ENCODE data around the gene PGAM2.

Gene PGAM2

DNA sequence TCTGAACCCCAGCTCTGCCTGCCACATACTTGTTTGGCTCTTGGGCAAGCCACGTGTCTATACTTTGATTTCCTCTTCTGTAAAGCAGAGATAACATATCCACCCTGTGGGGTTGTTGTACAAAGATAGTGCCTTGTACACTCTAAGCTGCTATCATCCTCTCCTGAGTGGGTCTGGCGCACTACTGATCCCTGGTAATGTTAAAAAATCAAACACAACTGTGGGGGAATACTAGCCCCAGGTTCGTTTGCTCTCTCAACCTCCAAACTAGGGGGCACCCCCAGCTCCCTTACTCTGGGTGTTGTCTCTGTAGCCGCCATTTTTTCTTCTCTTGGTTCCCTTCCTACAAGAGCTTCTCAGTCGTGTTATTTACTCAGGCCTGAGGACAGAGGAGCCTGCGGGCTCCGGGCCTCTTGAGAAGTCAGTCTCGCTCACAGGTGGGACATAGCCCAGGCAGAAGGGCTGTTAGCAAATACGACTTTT lies 15.9 kb upstream of the PGAM2 start:
- DNase-seq (ENCODE audit: low read depth) = no peak
- no peak for TF ChIP-seq CTCF (conservative IDR thresholded peaks at IDR 0.05; ENCODE audit: low read depth, low read length)
- H3K4me3 ChIP-seq (ENCODE audit: low read depth, low read length) = peak overlapping the region; percentile 87

DNA sequence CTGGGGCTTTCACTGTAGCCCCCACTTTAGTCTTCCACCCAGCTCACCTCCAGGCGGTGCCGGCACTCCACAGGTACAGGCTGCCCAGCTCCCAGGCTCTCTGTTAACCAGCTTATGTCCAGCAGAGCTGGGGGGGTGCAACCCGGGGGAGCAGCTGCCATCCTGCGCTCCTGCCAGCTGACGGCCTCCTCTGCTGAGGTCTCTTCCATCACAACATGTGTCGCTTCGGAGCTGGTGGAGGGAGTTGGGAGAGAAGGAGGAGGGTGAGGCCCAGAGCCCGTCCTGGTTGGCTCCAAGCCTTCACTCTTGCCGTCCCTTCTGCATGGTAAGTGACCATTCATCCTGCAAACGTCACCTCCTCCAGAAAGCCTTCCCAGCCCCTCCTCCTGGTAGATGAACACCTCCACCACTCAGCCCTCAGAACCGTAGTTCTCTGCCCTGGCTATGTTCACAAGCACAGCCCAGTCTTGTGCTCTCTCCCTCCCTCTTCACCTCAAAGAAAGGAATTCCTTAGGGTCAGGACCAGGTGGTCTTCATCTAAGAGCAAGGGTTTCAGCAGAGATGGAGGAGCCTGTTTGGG lies 15.4 kb upstream of the PGAM2 start:
- DNase-seq (ENCODE audit: low read depth) = no peak
- no peak overlapping the region for H3K4me3 ChIP-seq (ENCODE audit: low read depth, low read length)
- TF ChIP-seq CTCF (conservative IDR thresholded peaks at IDR 0.05; ENCODE audit: low read depth, low read length) = no peak

GRCh38 chr7:44080118-44080517 lies 14.8 kb upstream of the PGAM2 start:
- TF ChIP-seq CTCF (conservative IDR thresholded peaks at IDR 0.05; ENCODE audit: low read depth, low read length) = no peak
- no peak overlapping the region for H3K4me3 ChIP-seq (ENCODE audit: low read depth, low read length)
- no peak for DNase-seq (ENCODE audit: low read depth)

DNA sequence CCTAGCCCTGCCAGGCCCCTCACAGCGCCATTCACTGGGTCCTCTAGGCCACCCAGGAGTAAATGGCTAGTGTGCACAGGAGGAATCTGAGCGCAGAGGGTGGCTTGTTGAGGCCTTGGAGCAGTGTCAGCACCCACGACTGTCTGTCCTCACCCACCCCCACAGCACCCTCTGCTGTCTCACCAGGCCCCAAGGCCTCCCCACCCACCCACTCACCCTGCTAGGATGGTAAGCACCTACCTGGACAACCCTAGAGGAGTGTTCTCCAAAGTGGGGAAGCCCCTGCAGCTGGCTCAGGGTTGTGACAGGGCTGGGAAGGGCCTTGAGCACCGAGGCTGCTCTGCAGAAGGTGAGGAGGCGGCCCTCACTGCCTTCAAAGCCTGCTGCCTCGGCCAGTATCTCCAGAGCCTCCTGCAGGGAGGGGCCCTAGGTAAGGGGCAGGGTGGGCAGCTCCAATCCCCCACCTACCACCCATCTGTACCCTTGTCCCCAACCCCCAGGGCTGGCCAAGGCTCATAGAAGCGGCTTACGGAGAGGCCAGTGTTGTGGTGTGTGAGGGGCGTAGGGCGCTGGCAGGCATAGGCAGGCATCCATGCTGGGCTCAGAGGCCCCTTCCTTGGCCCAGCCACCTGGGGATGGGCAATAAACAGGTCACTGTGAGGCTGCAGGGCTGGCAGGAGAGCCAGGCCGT lies 14.1 kb upstream of the PGAM2 start:
- TF ChIP-seq CTCF (conservative IDR thresholded peaks at IDR 0.05; ENCODE audit: low read depth, low read length) = no peak
- DNase-seq (ENCODE audit: low read depth) = no peak
- H3K4me3 ChIP-seq (ENCODE audit: low read depth, low read length) = no peak overlapping the region

DNA sequence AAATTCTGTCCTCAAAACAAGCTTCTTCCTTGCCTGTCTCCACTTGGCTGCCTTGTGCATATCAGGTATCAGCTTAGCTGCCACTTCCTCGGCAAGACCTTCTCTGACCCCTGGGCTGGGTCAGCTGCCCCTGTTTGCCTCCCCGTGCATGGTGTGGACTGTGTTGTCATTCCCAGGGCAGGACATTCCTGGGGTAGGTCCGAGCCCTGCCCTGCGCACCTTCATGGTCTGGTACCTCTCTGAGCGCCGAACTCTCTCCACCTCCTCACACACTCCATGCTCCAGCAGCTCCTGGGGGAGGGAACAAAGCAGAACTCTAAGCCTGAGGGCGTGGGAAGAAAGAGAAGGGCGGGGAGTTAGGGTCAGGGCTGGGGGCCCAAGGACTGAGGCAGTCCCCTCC lies 13.2 kb upstream of the PGAM2 start:
- no peak overlapping the region for H3K4me3 ChIP-seq (ENCODE audit: low read depth, low read length)
- no peak for TF ChIP-seq CTCF (conservative IDR thresholded peaks at IDR 0.05; ENCODE audit: low read depth, low read length)
- no peak for DNase-seq (ENCODE audit: low read depth)

GRCh38 chr7:44077681-44078091 lies 12.3 kb upstream of the PGAM2 start:
- DNase-seq (ENCODE audit: low read depth) = no peak

More at GRCh38 chr7:44077681-44078091, 12.3 kb upstream of the PGAM2 start:
- TF ChIP-seq CTCF (conservative IDR thresholded peaks at IDR 0.05; ENCODE audit: low read depth, low read length) = no peak
- H3K4me3 ChIP-seq (ENCODE audit: low read depth, low read length) = no peak overlapping the region

Data from choroid plexus epithelial cell (primary cell).